GM10248 (cell line): ENCODE data around the gene ZNF469.

Source experiments
- CTCF ChIA-PET: fragments of 300-600 bp; sonication (Branson Sonifier 250); formaldehyde crosslinking; extraction: SDS; loops from one replicate; lab custom pipeline; 2021; ENCODE audit warnings: antibody characterized with exemption; lab: Yijun Ruan, JAX
- POLR2A ChIA-PET: fragments of 350-650 bp; sonication (Branson Sonifier 250); formaldehyde crosslinking; extraction: SDS; loops from one replicate; lab custom pipeline; 2020; ENCODE audit warnings: antibody characterized with exemption; lab: Yijun Ruan, JAX
- DNase-seq: peaks from one replicate; pipeline ENCODE4 v3.0.0; 2012; ENCODE audit errors: extremely low spot score
- TF ChIP-seq, protein P1 (sequence below): IDR thresholded peaks from 2 replicates; pipeline ENCODE4 v1.5.1; 2012; ENCODE audit warnings: mild to moderate bottlenecking, low read depth; ENCODE audit errors: extremely low read depth, missing control alignments, control extremely low read depth

The ZNF469 gene

DNA sequence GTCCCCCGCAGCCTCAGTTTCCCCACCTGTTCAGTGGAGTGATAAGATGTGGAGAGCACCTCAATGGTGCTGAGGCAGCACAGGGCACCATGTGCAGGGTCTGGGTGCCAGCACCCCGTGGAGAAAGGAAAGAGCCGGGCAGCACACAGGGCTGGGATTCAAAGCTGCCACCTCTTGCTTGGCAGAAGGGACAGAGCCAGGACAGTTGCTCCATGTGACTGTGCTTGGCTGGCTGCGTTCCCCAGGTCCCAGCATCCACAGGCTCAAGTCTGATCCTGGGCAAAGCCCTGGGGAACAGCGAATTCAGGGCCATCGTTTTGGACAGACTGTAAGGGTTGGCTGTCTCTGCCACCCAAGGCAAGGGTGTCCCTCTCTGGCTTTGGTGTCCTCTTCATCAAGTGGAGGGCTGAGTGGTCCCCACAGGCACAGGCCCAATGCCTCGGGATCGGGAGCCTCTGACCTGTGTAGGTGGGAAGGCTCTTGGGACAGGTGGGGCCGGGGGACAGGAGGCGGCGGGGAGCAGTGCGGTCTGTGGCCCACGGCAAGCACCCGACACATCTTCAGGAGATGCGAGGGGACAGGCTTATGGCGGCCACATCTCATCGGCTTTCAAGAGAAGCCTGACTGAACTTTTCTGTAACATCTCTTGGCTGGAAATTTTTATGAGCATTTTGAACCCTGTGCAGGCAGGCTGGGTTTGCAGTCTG is 8.5 kb downstream of the ZNF469 start:
- POLR2A ChIA-PET, result no interaction called here
- TF ChIP-seq, protein P1, sequence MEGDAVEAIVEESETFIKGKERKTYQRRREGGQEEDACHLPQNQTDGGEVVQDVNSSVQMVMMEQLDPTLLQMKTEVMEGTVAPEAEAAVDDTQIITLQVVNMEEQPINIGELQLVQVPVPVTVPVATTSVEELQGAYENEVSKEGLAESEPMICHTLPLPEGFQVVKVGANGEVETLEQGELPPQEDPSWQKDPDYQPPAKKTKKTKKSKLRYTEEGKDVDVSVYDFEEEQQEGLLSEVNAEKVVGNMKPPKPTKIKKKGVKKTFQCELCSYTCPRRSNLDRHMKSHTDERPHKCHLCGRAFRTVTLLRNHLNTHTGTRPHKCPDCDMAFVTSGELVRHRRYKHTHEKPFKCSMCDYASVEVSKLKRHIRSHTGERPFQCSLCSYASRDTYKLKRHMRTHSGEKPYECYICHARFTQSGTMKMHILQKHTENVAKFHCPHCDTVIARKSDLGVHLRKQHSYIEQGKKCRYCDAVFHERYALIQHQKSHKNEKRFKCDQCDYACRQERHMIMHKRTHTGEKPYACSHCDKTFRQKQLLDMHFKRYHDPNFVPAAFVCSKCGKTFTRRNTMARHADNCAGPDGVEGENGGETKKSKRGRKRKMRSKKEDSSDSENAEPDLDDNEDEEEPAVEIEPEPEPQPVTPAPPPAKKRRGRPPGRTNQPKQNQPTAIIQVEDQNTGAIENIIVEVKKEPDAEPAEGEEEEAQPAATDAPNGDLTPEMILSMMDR, result no peak
- CTCF ChIA-PET, result no interaction called here
- DNase-seq, result no peak

DNA sequence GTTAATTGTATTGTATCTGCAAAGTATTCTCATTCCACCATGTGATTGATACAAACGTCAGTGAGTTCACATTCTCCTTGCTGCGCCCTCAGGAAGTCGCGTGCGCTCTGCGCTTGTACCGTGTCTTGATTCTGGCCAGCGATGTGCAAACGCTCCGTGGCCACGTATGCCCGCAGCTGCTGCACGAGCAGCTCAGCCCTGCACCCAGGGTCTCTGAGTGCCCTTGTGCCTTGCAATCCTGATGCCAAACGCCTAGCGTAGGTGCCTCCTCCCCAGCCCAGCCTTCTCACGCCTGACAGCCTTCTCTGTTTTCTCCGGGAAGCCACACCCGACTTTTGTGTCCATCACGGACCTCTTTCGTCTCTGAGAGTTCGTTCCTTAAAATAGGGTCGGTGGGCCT is 9.4 kb downstream of the ZNF469 start:
- DNase-seq, result no peak
- ChIA-PET POLR2A (no interaction called here), CTCF (no interaction called here)
- TF ChIP-seq, protein P1, result no peak

DNA sequence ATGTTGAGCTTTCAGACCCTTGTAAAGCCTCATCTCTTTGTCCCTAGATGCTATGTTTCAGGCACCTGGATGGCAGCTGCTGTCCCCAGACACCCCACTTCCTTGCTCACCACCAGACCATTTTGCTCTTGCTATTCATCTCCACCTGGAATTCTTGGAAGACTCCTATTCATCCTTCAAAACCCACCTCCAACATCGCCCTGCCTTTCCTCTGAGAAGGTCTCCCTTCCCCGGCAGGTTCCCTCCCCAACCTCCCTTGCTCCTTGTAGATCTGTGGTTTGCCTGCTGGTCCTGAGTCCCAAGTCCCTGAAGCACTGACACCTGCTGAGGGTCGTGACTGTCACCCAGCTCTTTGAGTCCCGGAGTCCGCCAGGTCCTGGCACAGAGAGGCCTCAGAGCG is 9.9 kb downstream of the ZNF469 start:
- POLR2A ChIA-PET, result no interaction called here
- DNase-seq, result no peak
- CTCF ChIA-PET, result no interaction called here
- TF ChIP-seq, protein P1, result no peak

DNA sequence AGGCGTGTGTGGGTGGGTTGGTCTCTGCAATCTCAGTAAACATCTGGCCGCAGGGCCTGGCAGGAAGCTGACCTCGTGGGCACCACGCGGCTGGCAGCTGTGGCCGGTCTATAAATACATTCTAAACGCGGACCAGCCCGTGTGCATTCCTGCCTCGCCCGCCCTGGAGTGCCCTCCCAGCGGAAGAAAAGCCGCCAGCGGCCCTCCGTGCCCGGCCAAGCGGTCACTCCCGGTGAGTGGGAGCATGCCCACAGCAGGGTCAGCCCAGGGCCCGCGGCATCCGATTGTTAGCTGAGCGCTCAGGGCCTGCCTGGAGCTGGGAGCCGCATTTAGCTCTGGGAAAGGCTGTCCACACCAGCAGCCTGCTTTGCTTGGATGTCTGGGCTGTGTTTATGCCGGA is 10.3 kb downstream of the ZNF469 start:
- TF ChIP-seq, protein P1, result no peak
- POLR2A ChIA-PET, result no interaction called here
- CTCF ChIA-PET, result no interaction called here
- DNase-seq, result no peak

DNA sequence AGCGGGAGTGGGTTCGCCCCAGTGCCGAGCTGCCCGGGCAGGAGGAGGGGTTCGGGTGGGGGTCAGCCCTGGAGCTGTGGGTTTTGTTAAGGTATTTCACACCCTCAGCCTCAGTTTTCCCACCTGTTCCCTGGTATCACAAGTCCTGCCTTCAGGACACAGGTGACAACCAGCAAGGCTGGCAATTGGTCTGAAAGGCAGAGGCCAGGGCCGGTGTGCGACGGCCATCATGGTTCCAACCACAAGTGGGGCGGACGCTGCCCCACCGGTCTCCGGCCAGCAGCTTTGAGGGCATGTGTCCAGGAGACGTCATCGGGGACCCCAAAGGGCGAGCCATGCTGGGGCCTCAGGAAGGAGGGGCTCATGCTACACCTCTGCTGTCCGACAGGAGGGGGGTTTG is 10.8 kb downstream of the ZNF469 start:
- POLR2A ChIA-PET, result no interaction called here
- no peak for DNase-seq
- TF ChIP-seq, protein P1, result no peak
- CTCF ChIA-PET, result no interaction called here

DNA sequence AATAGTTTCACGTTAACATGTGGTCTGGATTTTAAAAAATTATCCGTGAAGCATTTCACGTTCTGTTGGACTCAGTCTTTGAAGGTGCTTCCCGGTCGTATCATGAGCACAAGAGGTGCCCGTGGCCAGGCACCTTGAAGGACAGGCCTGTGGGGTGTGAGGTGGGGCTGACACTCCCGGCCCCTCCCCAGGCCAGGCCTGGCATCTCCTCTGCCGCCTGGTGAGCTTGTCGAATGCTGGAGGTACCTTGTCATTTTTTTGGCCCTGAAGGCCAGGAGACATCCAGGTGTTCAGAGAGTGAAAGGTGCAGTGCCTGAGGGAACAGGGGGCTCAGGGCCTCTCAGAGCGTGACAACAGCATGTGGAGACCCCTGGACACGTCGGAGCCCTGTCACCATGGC is 11.7 kb downstream of the ZNF469 start:
- ChIA-PET POLR2A (no interaction called here), CTCF (no interaction called here)
- DNase-seq, result no peak
- TF ChIP-seq, protein P1, result no peak
